ENCODE data around the gene C2orf49. TPM values are rescaled to one million over a fixed set of nuclear protein-coding genes. Genes with fewer than 3 reads are reported as not detected.
A peak's percentile ranks its signal among the peaks of the same experiment; 100 is the strongest.

C2orf49 gene
- total and polyA plus RNA-seq, 9 of the 15 experiments (the other 6 are each of a cell fraction or from before 2014, with no cell fraction given) = 17.9 to 38.2 (median 25.6) TPM

- TF ChIP-seq ZNF655 (CRISPR knock-in tag; IDR thresholded peaks at IDR 0.05) (no peak), ZBTB17 (CRISPR knock-in tag; IDR thresholded peaks at IDR 0.05) (peak; percentile 69; the same call in 1 of the 2 replicates), VEZF1 (CRISPR knock-in tag; IDR thresholded peaks at IDR 0.05) (no peak), RBM14 (IDR thresholded peaks at IDR 0.05; ENCODE audit: borderline replicate concordance, insufficient read depth, low read depth, low read length) (no peak), NBN (IDR thresholded peaks at IDR 0.05; ENCODE audit: low read depth) (peak; percentile 99), ZNF197 (CRISPR knock-in tag; IDR thresholded peaks at IDR 0.05; ENCODE audit: low read depth) (0 out of 2 replicates have a peak, but pooled peaks have one; percentile 76), ERF (CRISPR knock-in tag; IDR thresholded peaks at IDR 0.05) (0 out of 2 replicates have a peak, but pooled peaks have one; percentile 34), ZNF124 (CRISPR knock-in tag; IDR thresholded peaks at IDR 0.05) (no peak), DNMT1 (IDR thresholded peaks at IDR 0.05) (no peak), POLR2AphosphoS5 (IDR thresholded peaks at IDR 0.05; ENCODE audit: control insufficient read depth, insufficient read depth, low read depth, low read length) (peak; percentile 62), HDAC1 (IDR thresholded peaks at IDR 0.05) (peak in 1 of 2 experiments; percentile 87; a peak in 2 of 4 replicates), YBX1 (IDR thresholded peaks at IDR 0.05) (no peak), ZNF740 (CRISPR knock-in tag; IDR thresholded peaks at IDR 0.05) (no peak), ZNF740 (tag; IDR thresholded peaks at IDR 0.05) (no peak), NEUROD1 (IDR thresholded peaks at IDR 0.05; ENCODE audit: borderline replicate concordance, low read depth, low read length, partially characterized antibody) (peak; percentile 14), ZNF253 (CRISPR knock-in tag; conservative IDR thresholded peaks at IDR 0.05) (no peak), FOXO4 (CRISPR knock-in tag; IDR thresholded peaks at IDR 0.05) (no peak), SMARCE1 (IDR thresholded peaks at IDR 0.05) (no peak), POU5F1 (IDR thresholded peaks at IDR 0.05; ENCODE audit: borderline replicate concordance, low read depth, low read length, partially characterized antibody) (no peak), RFX7 (CRISPR knock-in tag; IDR thresholded peaks at IDR 0.05) (no peak), ZKSCAN1 (IDR thresholded peaks at IDR 0.05; ENCODE audit: low read depth, low read length) (no peak), BRF1 (IDR thresholded peaks at IDR 0.05; ENCODE audit: borderline replicate concordance, extremely low read depth, insufficient read length) (no peak), HMG20B (CRISPR knock-in tag; IDR thresholded peaks at IDR 0.05) (no peak), TAF7 (tag; IDR thresholded peaks at IDR 0.05) (no peak)
Observed at GRCh38 chr2:105337122-105338019, at the start of gene C2orf49 (continued).

All from K562 (cell line).